K562 (cell line): ENCODE measurements around the gene CPLX3. TPM values are rescaled to one million over a fixed set of nuclear protein-coding genes. Genes with fewer than 3 reads are reported as not detected.
A peak's percentile ranks its signal among the peaks of the same experiment; 100 is the strongest.

Experiments
- ATAC-seq: fragments of 200-7000 bp; cut with Tn5 transposase; 3 replicates; pipeline ENCODE4 v1.9.1; 2020; ENCODE audit warnings: moderate library complexity
- BruUV-seq: library from RNA; stranded (reverse); fragments of 400-500 nt; replicated peaks from 2 replicates; lab custom pipeline; 2021; lab: Mats Ljungman, UMichigan
- CTCF ChIA-PET: fragments of 300-600 bp; formaldehyde crosslinking; extraction: SDS; loops from one replicate; lab custom pipeline; 2021; ENCODE audit warnings: low intra/inter-chr PET ratio; lab: Yijun Ruan, JAX
- POLR2A ChIA-PET: fragments of 300-600, 350-650 bp; sonication (Branson Sonifier 250); formaldehyde crosslinking; extraction: SDS; loops from one replicate; lab custom pipeline; 2021; ENCODE audit warnings: antibody characterized with exemption, inconsistent platforms; lab: Yijun Ruan, JAX
- DNase-seq, 4 experiments: peaks; one replicate each; pipeline versions ENCODE4 v3.0.0 to v3.0.0-alpha.2; 2011 to 2018; ENCODE audit warnings: low spot score in 3 of 4, mixed read lengths in 3 of 4; ENCODE audit errors: extremely low read depth in 1 of 4
- FAIRE-seq: peaks from 2 replicates; lab custom pipeline; 2011; peaks lifted over from hg19 to GRCh38; lab: Jason Lieb, UNC
- H2AFZ ChIP-seq: 2 replicates; pipeline ENCODE4 v1.6.0; 2011; ENCODE audit warnings: low read depth, low read length, control low read depth, inconsistent platforms
- H3K27ac ChIP-seq: fragments of 200-600 bp; 3 replicates; pipeline ENCODE4 v1.8.0; 2011; ENCODE audit warnings: low read depth, mild to moderate bottlenecking, control low read depth, inconsistent platforms, low read length, moderate library complexity, mixed read lengths; ENCODE audit errors: extremely low read depth
- H3K27me3 ChIP-seq, 2 experiments: fragments of 300-600 bp in 1 of 2; 2 replicates in 1 of 2; 3 replicates in 1 of 2; pipeline versions ENCODE4 v1.6.0 to v1.8.0; 2011; ENCODE audit warnings: inconsistent platforms in 2 of 2, low read length in 2 of 2, mild to moderate bottlenecking in 1 of 2, mixed read lengths in 1 of 2, moderate library complexity in 1 of 2; ENCODE audit not compliant: control insufficient read depth in 2 of 2, insufficient read depth in 2 of 2
- H3K36me3 ChIP-seq: fragments of 300-600 bp; 3 replicates; pipeline ENCODE4 v1.8.0; 2011; ENCODE audit warnings: mild to moderate bottlenecking, low read length, inconsistent platforms; ENCODE audit not compliant: control insufficient read depth, insufficient read depth
- H3K4me1 ChIP-seq, 2 experiments: fragments of 200-600 bp in 1 of 2; replicated peaks in 1 of 2; 2 replicates in 1 of 2; 3 replicates in 1 of 2; pipeline versions ENCODE4 v1.5.1 to v1.8.0; 2011; ENCODE audit warnings: inconsistent platforms in 2 of 2, low read length in 2 of 2, mild to moderate bottlenecking in 1 of 2, mixed read lengths in 1 of 2, moderate library complexity in 1 of 2; ENCODE audit not compliant: control insufficient read depth in 2 of 2, insufficient read depth in 2 of 2
- H3K4me2 ChIP-seq: 2 replicates; pipeline ENCODE4 v1.6.1; 2011; ENCODE audit warnings: low read length, control low read depth, inconsistent platforms, mixed read lengths; ENCODE audit not compliant: insufficient read depth
- H3K4me3 ChIP-seq: fragments of 200-600 bp; sonication (generic), shearing (Covaris generic); 2 replicates; pipeline ENCODE4 v1.5.1; 2016; ENCODE audit warnings: control low read depth, inconsistent platforms
- H3K79me2 ChIP-seq: fragments of 200-600 bp; 3 replicates; pipeline ENCODE4 v1.8.0; 2011; ENCODE audit warnings: low read length, inconsistent platforms; ENCODE audit not compliant: control insufficient read depth, insufficient read depth
- H3K9ac ChIP-seq, 2 experiments: 2 replicates each; pipeline versions ENCODE4 v1.6.0 to v1.6.1; 2011; ENCODE audit warnings: low read depth in 2 of 2, low read length in 2 of 2, control low read depth in 1 of 2, inconsistent platforms in 1 of 2, mild to moderate bottlenecking in 1 of 2, mixed read lengths in 1 of 2; ENCODE audit not compliant: insufficient read depth in 1 of 2
- H3K9me1 ChIP-seq: one replicate; pipeline ENCODE4 v1.6.0; 2011; ENCODE audit warnings: inconsistent platforms, mild to moderate bottlenecking, low read length, moderate library complexity; ENCODE audit not compliant: control insufficient read depth, insufficient read depth
- H3K9me3 ChIP-seq: replicated peaks from 2 replicates; pipeline ENCODE4 v1.5.1; 2011; ENCODE audit warnings: low read depth, low read length, inconsistent platforms; ENCODE audit not compliant: control insufficient read depth, insufficient read depth
- H4K20me1 ChIP-seq: replicated peaks from 2 replicates; pipeline ENCODE4 v1.6.1; 2011; ENCODE audit warnings: low read length, inconsistent platforms, mixed read lengths; ENCODE audit not compliant: control insufficient read depth, insufficient read depth
- ELF1 ChIP-seq: fragments of 200-800 bp; sonication (Bioruptor generic); IDR thresholded peaks from 2 replicates; pipeline ENCODE4 v1.6.1; 2016; ENCODE audit warnings: missing genetic modification characterization, missing compliant biosample characterization
- ETV6 ChIP-seq, 3 experiments: fragments of 150-350 bp in 1 of 3; sonication (generic) in 1 of 3; formaldehyde crosslinking in 1 of 3; IDR thresholded peaks; 2 replicates each; pipeline versions ENCODE4 v1.6.1 to v1.8.0; 2014 to 2022; ENCODE audit warnings: borderline replicate concordance in 2 of 3, low read depth in 2 of 3, antibody characterized with exemption in 1 of 3, low read length in 1 of 3, mild to moderate bottlenecking in 1 of 3, missing genetic modification reagents in 1 of 3
- MAZ ChIP-seq, 2 experiments: fragments of 450-650 bp in 1 of 2; sonication (generic) in 1 of 2; formaldehyde crosslinking; IDR thresholded peaks in 1 of 2; conservative IDR thresholded peaks in 1 of 2; 2 replicates each; pipeline versions ENCODE4 v1.4.0 to v1.5.0; 2020; ENCODE audit warnings: mild to moderate bottlenecking in 1 of 2, missing genetic modification reagents in 1 of 2
- PHTF2 ChIP-seq: fragments of 250-450 bp; sonication (Bioruptor Pico); IDR thresholded peaks from 2 replicates; pipeline ENCODE4 v1.5.0; 2021; ENCODE audit warnings: mild to moderate bottlenecking
- ZNF175 ChIP-seq: fragments of 200-800 bp; sonication (Bioruptor generic); IDR thresholded peaks from 2 replicates; pipeline ENCODE4 v1.6.1; 2016; ENCODE audit warnings: low read depth, mild to moderate bottlenecking, missing genetic modification characterization, missing compliant biosample characterization
- ZNF224 ChIP-seq: sonication (generic); formaldehyde crosslinking; IDR thresholded peaks from 2 replicates; pipeline ENCODE4 v1.8.0; 2022; ENCODE audit warnings: mild to moderate bottlenecking, missing genetic modification reagents
- WGBS: fragments of 100-300 bp; shearing (Covaris generic); methylation state at CpG from one replicate; pipeline ENCODE4 v1.1.6; 2016; ENCODE audit warnings: low coverage, mixed read lengths; ENCODE audit not compliant: insufficient coverage; ENCODE audit errors: missing lambda C conversion rate; 5-methylcytosine and 5-hydroxymethylcytosine counted together
- in situ Hi-C: fragments of 300-500 bp; cut with MboI; formaldehyde crosslinking; loops from 4 replicates; pipeline ENCODE4 v1.15.0; 2018; ENCODE audit warnings: inconsistent platforms, mixed read lengths
- intact Hi-C: fragments of 100-400 bp; cut with micrococcal nuclease; formaldehyde crosslinking; loops from 2 replicates; pipeline ENCODE4 v1.14.2; 2022
- polyA plus RNA-seq, 8 experiments: library from polyadenylated mRNA; depleted of rRNA in 4 of 8; stranded (reverse) in 5 of 8; unstranded in 3 of 8; fragments of >200 nt; fragmentation: Nextera tagmentation in 2 of 8; fragmentation: Illumina TruSeq in 1 of 8; extraction: Ambion mirVana in 2 of 8; extraction: Trizol in 1 of 8; gene quantifications; 2 replicates each; pipeline versions ENCODE4 v1.2.1 to v1.2.3, GENCODE V29; 2011 to 2014; ENCODE audit warnings: inconsistent platforms in 1 of 8, missing spikeins in 1 of 8
- total RNA-seq, 7 experiments: library from RNA; depleted of rRNA in 6 of 7; stranded (reverse); fragments of >200 nt in 6 of 7; fragmentation: Illumina TruSeq in 2 of 7; extraction: Trizol in 2 of 7; gene quantifications; 2 replicates each; pipeline versions ENCODE4 v1.2.1 to v1.2.3, GENCODE V29; 2011 to 2021; ENCODE audit warnings: low replicate concordance in 1 of 7
- TF ChIP-seq, protein P1 (sequence below): fragments of 250-450 bp; sonication (Bioruptor Pico); IDR thresholded peaks from 2 replicates; pipeline ENCODE4 v1.5.0; 2020; ENCODE audit warnings: mild to moderate bottlenecking, borderline replicate concordance
- TF ChIP-seq, protein P2 (sequence below), 2 experiments: IDR thresholded peaks in 1 of 2; conservative IDR thresholded peaks in 1 of 2; 2 replicates each; pipeline ENCODE4 v1.6.1; 2016; ENCODE audit warnings: low read depth in 2 of 2, mild to moderate bottlenecking in 1 of 2, missing compliant biosample characterization in 1 of 2, missing genetic modification characterization in 1 of 2, moderate library complexity in 1 of 2

Gene CPLX3
- total and polyA plus RNA-seq, 9 of the 15 experiments (the other 6 are each of a cell fraction or from before 2014, with no cell fraction given) = not detected

DNA sequence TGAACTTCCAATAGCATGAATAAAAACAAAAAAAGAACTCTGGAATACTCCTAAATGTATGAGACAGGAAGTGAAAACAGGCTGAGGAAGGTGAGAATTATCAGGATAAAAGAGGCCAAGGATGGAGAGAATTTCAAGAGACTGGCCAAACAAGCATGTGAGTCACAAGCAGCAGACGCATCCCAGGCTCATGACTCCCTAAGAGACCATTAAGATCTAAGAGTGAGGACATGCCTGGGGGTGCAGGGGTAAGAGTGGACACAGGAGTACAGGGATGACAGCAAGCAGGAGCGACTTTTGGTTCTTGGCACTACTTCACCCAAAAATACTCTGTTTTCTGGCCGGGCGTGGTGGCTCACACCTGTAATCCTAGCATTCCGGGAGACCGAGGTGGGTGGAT lies 39.7 kb downstream of the CPLX3 start:
- in situ Hi-C loops (no loop called here), intact Hi-C loops (no loop called here)
- FAIRE-seq (no peak), ATAC-seq (0 out of 3 replicates have a peak, but pooled peaks have one; percentile 23), DNase-seq (peak in 1 of 4 experiments; percentile 11)
- CTCF ChIA-PET = no interaction called here
- no peak overlapping the region for H3K4me3 ChIP-seq
- WGBS = 83% methylated on average over 6 of the region's 6 CpGs
- POLR2A ChIA-PET = interaction anchor here (1.2 kb wide), 1 partner anchor 8 kb away, joined by 5 read pairs; no protein-coding TSS in a partner anchor
- H2AFZ ChIP-seq = no peak overlapping the region
- peaks cover 7% of the 10 kb centered on the region for H3K9me1 ChIP-seq
- H3K9ac ChIP-seq = no peak overlapping the region
- no TSS peak for BruUV-seq
- H3K4me1 ChIP-seq = peaks cover 7 to 21% of the 10 kb centered on the region in 2 experiments; a peak in 3 of 5 replicates
- H3K79me2 ChIP-seq = peaks cover 61% of the 10 kb centered on the region
- H3K4me2 ChIP-seq = no peak overlapping the region
- no peaks in the 10 kb centered on the region for H3K27me3 ChIP-seq
- 0 out of 2 replicates have a peak, but pooled peaks cover 5% of the 10 kb centered on the region for H4K20me1 ChIP-seq
- peaks cover 44% of the 10 kb centered on the region for H3K36me3 ChIP-seq
- TF ChIP-seq PHTF2 = no peak
- TF ChIP-seq MAZ (CRISPR knock-in tag; conservative IDR thresholded peaks at IDR 0.05 in 1 of 2, IDR thresholded peaks at IDR 0.05 in 1 of 2) = no peak
- TF ChIP-seq, protein P1, sequence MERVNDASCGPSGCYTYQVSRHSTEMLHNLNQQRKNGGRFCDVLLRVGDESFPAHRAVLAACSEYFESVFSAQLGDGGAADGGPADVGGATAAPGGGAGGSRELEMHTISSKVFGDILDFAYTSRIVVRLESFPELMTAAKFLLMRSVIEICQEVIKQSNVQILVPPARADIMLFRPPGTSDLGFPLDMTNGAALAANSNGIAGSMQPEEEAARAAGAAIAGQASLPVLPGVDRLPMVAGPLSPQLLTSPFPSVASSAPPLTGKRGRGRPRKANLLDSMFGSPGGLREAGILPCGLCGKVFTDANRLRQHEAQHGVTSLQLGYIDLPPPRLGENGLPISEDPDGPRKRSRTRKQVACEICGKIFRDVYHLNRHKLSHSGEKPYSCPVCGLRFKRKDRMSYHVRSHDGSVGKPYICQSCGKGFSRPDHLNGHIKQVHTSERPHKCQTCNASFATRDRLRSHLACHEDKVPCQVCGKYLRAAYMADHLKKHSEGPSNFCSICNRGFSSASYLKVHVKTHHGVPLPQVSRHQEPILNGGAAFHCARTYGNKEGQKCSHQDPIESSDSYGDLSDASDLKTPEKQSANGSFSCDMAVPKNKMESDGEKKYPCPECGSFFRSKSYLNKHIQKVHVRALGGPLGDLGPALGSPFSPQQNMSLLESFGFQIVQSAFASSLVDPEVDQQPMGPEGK = no peak
- no peak for TF ChIP-seq ETV6 (IDR thresholded peaks at IDR 0.05; ENCODE audit: borderline replicate concordance in 1 of 2, low read depth in 2 of 2, low read length in 1 of 2)
- TF ChIP-seq ETV6 (CRISPR knock-in tag; IDR thresholded peaks at IDR 0.05; ENCODE audit: borderline replicate concordance) = no peak
- TF ChIP-seq ELF1 = no peak
- TF ChIP-seq, protein P2, sequence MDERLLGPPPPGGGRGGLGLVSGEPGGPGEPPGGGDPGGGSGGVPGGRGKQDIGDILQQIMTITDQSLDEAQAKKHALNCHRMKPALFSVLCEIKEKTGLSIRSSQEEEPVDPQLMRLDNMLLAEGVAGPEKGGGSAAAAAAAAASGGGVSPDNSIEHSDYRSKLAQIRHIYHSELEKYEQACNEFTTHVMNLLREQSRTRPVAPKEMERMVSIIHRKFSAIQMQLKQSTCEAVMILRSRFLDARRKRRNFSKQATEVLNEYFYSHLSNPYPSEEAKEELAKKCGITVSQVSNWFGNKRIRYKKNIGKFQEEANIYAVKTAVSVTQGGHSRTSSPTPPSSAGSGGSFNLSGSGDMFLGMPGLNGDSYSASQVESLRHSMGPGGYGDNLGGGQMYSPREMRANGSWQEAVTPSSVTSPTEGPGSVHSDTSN (CRISPR knock-in tag; IDR thresholded peaks at IDR 0.05; ENCODE audit: low read depth) = no peak
- TF ChIP-seq, protein P2 (tag; conservative IDR thresholded peaks at IDR 0.05; ENCODE audit: low read depth) = no peak
- no peak for TF ChIP-seq ZNF224 (CRISPR knock-in tag)
- TF ChIP-seq ZNF175 (CRISPR knock-in tag) = no peak
- no peaks in the 10 kb centered on the region; the same call in 1 of the 2 replicates for H3K9me3 ChIP-seq
- H3K27ac ChIP-seq = no peak overlapping the region
